Heart left ventricle (tissue), 13 donors: Measurements from ENCODE around the gene BRICD5.

Experiments
- CTCF ChIP-seq, 12 donors: fragments of 200-600 bp; sonication (generic) in 4 of 12; IDR thresholded peaks; one replicate each; pipeline versions ENCODE4 v1.5.0 to v1.8.0; 2018 to 2022; ENCODE audit warnings: antibody characterized with exemption in 12 of 12, mild to moderate bottlenecking in 5 of 12
- POLR2A ChIP-seq, 2 donors: fragments of 450-650 bp; IDR thresholded peaks; one replicate each; pipeline ENCODE4 v1.6.1; 2017; ENCODE audit warnings: antibody characterized with exemption in 2 of 2, mild to moderate bottlenecking in 2 of 2, moderate library complexity in 2 of 2
- donor health status: ischemic (EF 13 %, LVEDD 7.1; RV severe dilation, severe dysfunction).
- donor health status: DM: no; HTN: yes; CAD: no.
- donor health status: DM: no; HTN: no; CAD: no.
- donor health status: ischemic (EF 25% LVEDD 6.9; RV normal size, moderate dysfunction).
- donor health status: ischemic (EF 25% LVEDD 5.7; RV mildly dilated, moderate dysfunction).
- donor health status: ischemic (EF 35%, LVEDD 5.7; RV mildly dilated, moderate dysfunction).
- donor health status: nonischemic (EF 11% LVEDD 7.7; RV severe dilation, severe dysfunction).
- donor health status: DM: yes; HTN: yes; CAD: no.
- donor health status: PGD.
- donor health status: ischemic (EF 29% LVEDD 5.4; RV normal size, mild dysfunction).
- donor health status: nonischemic (EF 23%, LVEDD 6.1; RV moderate dilation, normal function).

GRCh38 chr16:2212362-2213324 is 2.0 kb upstream of the BRICD5 start:
- TF ChIP-seq CTCF (IDR thresholded peaks at IDR 0.05) (no peak), POLR2A (IDR thresholded peaks at IDR 0.05) (peak in 1 of 2 donors; percentile 37)
